Right atrium auricular region (tissue), 2 donors: ENCODE data around the gene FOXL3. TPM values are rescaled to one million over a fixed set of nuclear protein-coding genes. Genes with fewer than 3 reads are reported as not detected.

ENCODE experiments used
- DNase-seq: peaks from one replicate; pipeline ENCODE4 v3.0.0-alpha.2; 2019; ENCODE audit warnings: low spot score
- H3K27ac ChIP-seq, 2 donors: fragments of 200-600 bp; sonication (generic); 1 replicate in 1 of 2; 2 replicates in 1 of 2; pipeline ENCODE4 v1.5.1; 2016 to 2019
- H3K27me3 ChIP-seq, 2 donors: fragments of 200-600 bp; sonication (generic); one replicate each; pipeline versions ENCODE4 v1.5.1 to v1.6.0; 2017 to 2019
- H3K36me3 ChIP-seq: fragments of 200-600 bp; sonication (generic); one replicate; pipeline ENCODE4 v1.5.1; 2016
- H3K4me1 ChIP-seq, 2 donors: fragments of 200-600 bp; sonication (generic); one replicate each; pipeline versions ENCODE4 v1.5.1 to v1.6.0; 2017 to 2019
- H3K4me3 ChIP-seq, 2 donors: fragments of 200-600 bp; sonication (generic); 1 replicate in 1 of 2; 2 replicates in 1 of 2; pipeline ENCODE4 v1.5.1; 2017 to 2019; ENCODE audit warnings: mild to moderate bottlenecking in 1 of 2, moderate library complexity in 1 of 2
- H3K9me3 ChIP-seq, 2 donors: fragments of 200-600 bp; sonication (generic); one replicate each; pipeline ENCODE4 v1.5.1; 2019
- total RNA-seq, 2 donors: library from RNA; depleted of rRNA; stranded (reverse); fragments of >200 nt; gene quantifications; one replicate each; pipeline ENCODE4 v1.1.0, GENCODE V29; 2016
- TF ChIP-seq, protein P1 (sequence below), 2 donors: fragments of 200-600 bp; sonication (generic); IDR thresholded peaks; one replicate each; pipeline ENCODE4 v1.5.1; 2019; ENCODE audit warnings: antibody characterized with exemption in 2 of 2

FOXL3 gene
- total RNA-seq, 2 donors from 2014 or later: not detected

DNA sequence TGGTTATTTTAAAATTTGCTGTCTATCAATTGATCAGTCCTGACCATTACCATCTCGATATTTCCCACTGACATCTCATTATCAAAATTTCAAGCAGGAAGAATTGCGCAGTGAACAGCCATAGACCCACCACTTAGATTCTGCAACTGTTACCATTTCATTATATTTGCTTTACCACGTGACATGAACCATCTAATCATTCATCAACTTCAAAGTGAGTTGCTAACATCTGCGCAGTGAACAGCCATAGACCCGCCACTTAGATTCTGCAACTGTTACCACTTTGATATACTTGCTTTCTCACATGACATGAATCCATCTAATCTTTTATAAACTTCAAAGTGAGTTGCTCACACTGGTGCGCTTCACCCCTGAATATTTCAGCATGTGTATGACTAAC, 22.5 kb downstream of the FOXL3 start:
- Histone ChIP-seq H3K9me3 (peaks cover 0 to 13% of the 10 kb centered on the region in 2 donors), H3K27ac (no peak overlapping the region), H3K4me1 (no peaks in the 10 kb centered on the region), H3K4me3 (no peak overlapping the region), H3K27me3 (no peaks in the 10 kb centered on the region), H3K36me3 (no peaks in the 10 kb centered on the region)
- TF ChIP-seq, protein P1, sequence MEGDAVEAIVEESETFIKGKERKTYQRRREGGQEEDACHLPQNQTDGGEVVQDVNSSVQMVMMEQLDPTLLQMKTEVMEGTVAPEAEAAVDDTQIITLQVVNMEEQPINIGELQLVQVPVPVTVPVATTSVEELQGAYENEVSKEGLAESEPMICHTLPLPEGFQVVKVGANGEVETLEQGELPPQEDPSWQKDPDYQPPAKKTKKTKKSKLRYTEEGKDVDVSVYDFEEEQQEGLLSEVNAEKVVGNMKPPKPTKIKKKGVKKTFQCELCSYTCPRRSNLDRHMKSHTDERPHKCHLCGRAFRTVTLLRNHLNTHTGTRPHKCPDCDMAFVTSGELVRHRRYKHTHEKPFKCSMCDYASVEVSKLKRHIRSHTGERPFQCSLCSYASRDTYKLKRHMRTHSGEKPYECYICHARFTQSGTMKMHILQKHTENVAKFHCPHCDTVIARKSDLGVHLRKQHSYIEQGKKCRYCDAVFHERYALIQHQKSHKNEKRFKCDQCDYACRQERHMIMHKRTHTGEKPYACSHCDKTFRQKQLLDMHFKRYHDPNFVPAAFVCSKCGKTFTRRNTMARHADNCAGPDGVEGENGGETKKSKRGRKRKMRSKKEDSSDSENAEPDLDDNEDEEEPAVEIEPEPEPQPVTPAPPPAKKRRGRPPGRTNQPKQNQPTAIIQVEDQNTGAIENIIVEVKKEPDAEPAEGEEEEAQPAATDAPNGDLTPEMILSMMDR (IDR thresholded peaks at IDR 0.05): no peak
- no peak for DNase-seq

DNA sequence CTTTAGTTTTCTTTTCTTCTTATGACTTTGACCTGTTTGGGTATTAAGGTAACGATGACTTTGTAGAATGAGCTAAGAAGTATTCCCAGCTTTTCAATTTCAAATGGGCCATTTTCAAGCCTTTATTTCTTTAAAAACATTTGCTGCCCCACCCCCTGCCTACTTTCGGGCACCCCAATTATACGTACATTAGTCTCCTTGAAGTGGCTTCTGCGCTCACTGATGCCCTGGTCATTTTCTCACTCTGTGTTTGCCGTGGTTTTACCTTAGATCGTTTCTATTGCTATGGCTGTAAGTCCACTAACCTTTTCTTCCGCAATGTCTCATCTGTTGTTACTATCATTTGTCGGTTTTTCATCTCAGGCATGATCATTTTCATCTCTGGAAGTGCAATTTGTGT, 24.9 kb downstream of the FOXL3 start:
- no peak overlapping the region for H3K27ac ChIP-seq
- no peak for DNase-seq

DNA sequence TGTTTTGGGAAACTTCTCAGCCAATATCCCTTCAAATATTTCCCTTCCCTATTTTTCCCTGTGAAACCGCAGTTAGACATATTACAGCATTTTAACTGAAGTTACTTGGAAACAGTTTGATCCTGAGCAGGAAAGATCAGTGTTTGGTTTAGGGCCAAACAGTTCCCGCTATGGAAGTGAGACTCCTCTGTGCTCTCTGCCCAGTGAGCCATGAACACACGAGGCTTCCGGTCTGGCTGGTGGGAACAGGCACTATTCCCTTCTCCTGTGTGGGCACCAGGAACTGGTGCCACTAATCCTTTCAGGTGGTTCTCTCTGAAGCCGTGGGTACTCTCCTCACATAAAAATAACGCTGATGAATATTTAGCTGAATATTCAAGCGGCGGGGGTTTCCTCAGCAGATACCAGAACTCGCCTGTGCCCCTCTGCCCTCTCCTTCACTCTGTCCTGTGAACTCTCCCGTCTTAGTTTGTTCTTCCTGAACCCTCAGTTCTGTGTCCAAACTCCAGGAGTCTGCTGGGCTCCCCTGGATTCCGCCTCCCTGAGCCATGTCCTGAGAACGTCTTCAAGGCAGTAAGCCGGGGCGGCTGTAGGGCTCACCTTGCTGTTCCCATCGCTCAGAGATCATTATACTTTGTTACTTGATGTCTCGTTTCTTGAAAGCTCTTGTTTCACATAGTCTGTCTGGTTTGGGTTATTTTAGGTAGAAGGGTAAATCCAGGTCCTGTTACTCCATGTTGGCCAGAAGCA, 25.7 kb downstream of the FOXL3 start:
- Histone ChIP-seq H3K27me3 (no peaks in the 10 kb centered on the region), H3K9me3 (no peaks in the 10 kb centered on the region), H3K4me3 (no peak overlapping the region), H3K4me1 (peaks cover 0 to 12% of the 10 kb centered on the region in 2 donors), H3K36me3 (no peaks in the 10 kb centered on the region), H3K27ac (no peak overlapping the region)
- no peak for DNase-seq
- TF ChIP-seq, protein P1 (IDR thresholded peaks at IDR 0.05): no peak

More for the DNA sequence above, 24.9 kb downstream of the FOXL3 start:
- Histone ChIP-seq H3K36me3 (no peaks in the 10 kb centered on the region), H3K9me3 (no peaks in the 10 kb centered on the region), H3K4me1 (peaks cover 0 to 12% of the 10 kb centered on the region in 2 donors), H3K27me3 (no peaks in the 10 kb centered on the region), H3K4me3 (no peak overlapping the region)
- TF ChIP-seq, protein P1 (IDR thresholded peaks at IDR 0.05): no peak

DNA sequence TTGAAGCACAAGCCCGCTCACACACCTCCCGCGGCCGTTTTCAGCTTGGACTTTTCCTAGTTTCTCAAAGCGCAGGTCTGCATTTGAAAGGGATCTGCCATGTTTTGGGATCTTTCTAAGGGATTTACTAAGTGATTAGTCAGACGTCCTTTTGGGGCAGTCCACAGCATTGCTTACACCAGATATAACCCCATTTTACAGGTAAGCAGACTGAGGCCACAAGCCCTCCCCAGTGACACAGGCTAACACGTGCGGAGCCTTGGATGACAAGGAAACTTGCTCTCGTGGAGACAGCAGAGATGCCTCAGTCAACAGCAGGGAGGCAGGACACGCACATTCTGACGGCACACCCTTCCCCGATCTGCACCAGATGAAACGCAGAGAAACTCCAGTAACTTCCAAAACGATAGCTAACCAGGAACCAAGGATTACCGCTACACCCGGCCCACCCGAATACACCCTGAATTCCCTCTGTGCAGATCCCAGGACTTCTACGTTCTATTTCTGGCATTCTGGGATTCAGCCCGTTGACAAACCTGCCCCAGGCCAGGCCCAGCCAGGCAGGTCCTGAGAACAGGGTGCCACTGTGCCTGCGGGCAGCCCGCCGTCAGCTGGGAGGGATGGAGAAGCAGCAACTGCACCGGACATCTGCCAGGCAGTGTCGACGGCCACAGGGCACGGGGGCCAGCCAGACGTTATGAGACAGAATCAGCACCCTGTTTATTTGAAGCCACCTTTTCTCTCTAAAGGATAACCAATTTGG, 27.9 kb downstream of the FOXL3 start:
- no peak overlapping the region for H3K4me3 ChIP-seq
- H3K9me3 ChIP-seq: no peaks in the 10 kb centered on the region
- no peak for DNase-seq
- TF ChIP-seq, protein P1 (IDR thresholded peaks at IDR 0.05): no peak
- peaks cover 0 to 24% of the 10 kb centered on the region in 2 donors for H3K4me1 ChIP-seq
- no peak overlapping the region for H3K27ac ChIP-seq
- H3K36me3 ChIP-seq: no peaks in the 10 kb centered on the region
- no peaks in the 10 kb centered on the region for H3K27me3 ChIP-seq

DNA sequence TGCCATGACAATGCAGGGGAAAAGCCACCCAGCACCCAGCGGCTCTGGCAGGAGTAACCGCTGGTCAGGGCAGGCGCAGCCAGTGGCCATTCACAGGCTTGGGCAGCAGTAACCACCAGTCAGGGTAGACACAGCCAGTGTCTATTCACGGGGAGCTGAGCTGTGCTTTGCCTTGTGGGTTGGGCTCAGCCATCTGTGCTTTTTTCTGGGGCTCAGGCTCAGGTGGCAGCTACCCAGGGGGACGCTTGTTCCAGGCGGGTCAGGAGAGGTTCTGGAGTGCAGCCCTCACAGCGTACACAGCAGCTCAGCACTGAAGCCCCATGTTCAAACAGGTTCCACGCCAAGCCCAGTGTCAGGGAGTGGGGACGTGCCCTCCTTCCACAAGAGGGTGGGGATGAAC, 28.5 kb downstream of the FOXL3 start:
- peak overlapping the region in 1 of 2 donors; percentile 15 for H3K27ac ChIP-seq

More for the DNA sequence above, 28.5 kb downstream of the FOXL3 start:
- H3K4me1 ChIP-seq: peaks cover 0 to 24% of the 10 kb centered on the region in 2 donors
- DNase-seq: no peak
- H3K27me3 ChIP-seq: no peaks in the 10 kb centered on the region
- H3K9me3 ChIP-seq: no peaks in the 10 kb centered on the region
- H3K4me3 ChIP-seq: no peak overlapping the region
- H3K36me3 ChIP-seq: no peaks in the 10 kb centered on the region
- TF ChIP-seq, protein P1 (IDR thresholded peaks at IDR 0.05): no peak
